Gastrocnemius medialis (tissue), 4 donors: Measurements from ENCODE around the gene PIBF1.

ENCODE experiments used
- POLR2A ChIP-seq, 2 donors: fragments of 450-650 bp; IDR thresholded peaks; one replicate each; pipeline ENCODE4 v1.6.1; 2017; ENCODE audit warnings: antibody characterized with exemption in 2 of 2, mild to moderate bottlenecking in 2 of 2, moderate library complexity in 2 of 2
- TF ChIP-seq, protein P1 (sequence below), 5 experiments: fragments of 450-650 bp in 3 of 5; fragments of 200-600 bp in 2 of 5; sonication (generic) in 2 of 5; IDR thresholded peaks in 4 of 5; conservative IDR thresholded peaks in 1 of 5; 1 replicate in 4 of 5; 2 replicates in 1 of 5; pipeline ENCODE4 v1.5.1; 2016 to 2019; ENCODE audit warnings: antibody characterized with exemption in 5 of 5, mild to moderate bottlenecking in 3 of 5, moderate library complexity in 3 of 5

DNA sequence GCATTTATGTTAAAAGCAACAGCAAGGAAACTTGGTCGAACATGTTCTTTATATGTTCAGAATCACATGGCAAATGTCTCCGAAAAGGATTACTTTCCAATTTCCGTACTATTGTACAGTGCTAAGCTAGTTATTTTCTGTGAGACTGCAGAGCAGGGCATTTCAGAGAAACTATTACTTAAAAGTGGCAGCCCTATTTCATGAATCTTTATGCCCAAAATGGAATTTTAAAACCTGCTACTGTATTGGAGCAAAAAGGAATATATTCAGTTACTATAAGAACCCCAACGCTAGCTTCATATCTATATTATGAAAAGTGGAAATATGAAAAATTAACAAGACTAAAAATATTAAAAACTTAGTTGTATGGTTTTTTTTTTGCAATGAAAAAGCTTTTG is 274.6 kb downstream of the PIBF1 start:
- TF ChIP-seq, protein P1, sequence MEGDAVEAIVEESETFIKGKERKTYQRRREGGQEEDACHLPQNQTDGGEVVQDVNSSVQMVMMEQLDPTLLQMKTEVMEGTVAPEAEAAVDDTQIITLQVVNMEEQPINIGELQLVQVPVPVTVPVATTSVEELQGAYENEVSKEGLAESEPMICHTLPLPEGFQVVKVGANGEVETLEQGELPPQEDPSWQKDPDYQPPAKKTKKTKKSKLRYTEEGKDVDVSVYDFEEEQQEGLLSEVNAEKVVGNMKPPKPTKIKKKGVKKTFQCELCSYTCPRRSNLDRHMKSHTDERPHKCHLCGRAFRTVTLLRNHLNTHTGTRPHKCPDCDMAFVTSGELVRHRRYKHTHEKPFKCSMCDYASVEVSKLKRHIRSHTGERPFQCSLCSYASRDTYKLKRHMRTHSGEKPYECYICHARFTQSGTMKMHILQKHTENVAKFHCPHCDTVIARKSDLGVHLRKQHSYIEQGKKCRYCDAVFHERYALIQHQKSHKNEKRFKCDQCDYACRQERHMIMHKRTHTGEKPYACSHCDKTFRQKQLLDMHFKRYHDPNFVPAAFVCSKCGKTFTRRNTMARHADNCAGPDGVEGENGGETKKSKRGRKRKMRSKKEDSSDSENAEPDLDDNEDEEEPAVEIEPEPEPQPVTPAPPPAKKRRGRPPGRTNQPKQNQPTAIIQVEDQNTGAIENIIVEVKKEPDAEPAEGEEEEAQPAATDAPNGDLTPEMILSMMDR (IDR thresholded peaks at IDR 0.05 in 4 of 5, conservative IDR thresholded peaks at IDR 0.05 in 1 of 5): no peak
- TF ChIP-seq POLR2A (IDR thresholded peaks at IDR 0.05): no peak
